ENCODE measurements around the gene LRIT2. TPM values are rescaled to one million over a fixed set of nuclear protein-coding genes. Genes with fewer than 3 reads are reported as not detected.

The LRIT2 gene
- total RNA-seq, 1 experiment from 2014 or later = not detected

DNA sequence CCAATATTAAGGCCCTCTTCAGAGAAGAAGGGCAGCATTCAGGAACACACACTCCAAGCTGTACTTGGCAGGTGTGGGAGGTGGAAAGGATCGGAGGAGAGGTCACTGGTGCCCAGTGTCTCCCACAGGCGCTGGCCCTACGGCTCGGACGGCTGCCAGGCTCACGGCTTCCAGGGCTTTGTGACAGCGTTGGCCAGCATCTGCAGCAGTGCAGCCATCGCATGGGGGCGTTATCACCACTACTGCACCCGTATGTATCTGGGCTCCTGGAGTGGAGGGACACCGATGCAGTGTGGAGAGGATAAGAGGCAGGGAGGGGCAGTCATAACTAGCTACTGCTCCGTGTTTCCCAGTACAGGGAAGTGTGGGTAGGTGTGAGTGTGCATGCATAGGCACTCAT, 23.4 kb upstream of the LRIT2 start:
- H3K36me3 Mint-ChIP-seq (ENCODE audit: insufficient read depth, unreplicated experiment) = no peaks in the 10 kb centered on the region
- Histone ChIP-seq H3K9me3 (no peaks in the 10 kb centered on the region), H3K4me3 (ENCODE audit: low read depth, low read length) (no peak overlapping the region), H3K27me3 (replicated peaks; ENCODE audit: control insufficient read depth, insufficient read depth, low read length) (peaks cover 3% of the 10 kb centered on the region), H3K36me3 (ENCODE audit: control insufficient read depth, insufficient read depth, low read length) (no peaks in the 10 kb centered on the region), H3K4me1 (no peaks in the 10 kb centered on the region)
- no peak overlapping the region for H3K4me3 Mint-ChIP-seq (ENCODE audit: unreplicated experiment)
- no peaks in the 10 kb centered on the region for H3K9me3 Mint-ChIP-seq (ENCODE audit: unreplicated experiment)
- DNase-seq = no peak
- TF ChIP-seq CTCF (IDR thresholded peaks at IDR 0.05; ENCODE audit: insufficient read depth in 1 of 2, low read depth in 1 of 2, low read length in 1 of 2, severe bottlenecking in 1 of 2, unreplicated experiment in 1 of 2) = no peak
- no peak overlapping the region for H3K27ac Mint-ChIP-seq (ENCODE audit: unreplicated experiment)
- CTCF ChIA-PET = no interaction called here
- POLR2A ChIA-PET = no interaction called here
- peaks cover 37% of the 10 kb centered on the region for H3K27me3 Mint-ChIP-seq (ENCODE audit: insufficient read depth, unreplicated experiment)
- BruUV-seq (replicated peaks) = no TSS peak
- no peaks in the 10 kb centered on the region for H3K4me1 Mint-ChIP-seq (ENCODE audit: low read depth, unreplicated experiment)
- intact Hi-C loops (cut with micrococcal nuclease; ENCODE audit: unreplicated experiment) = no loop called here

- no peak overlapping the region for H3K4me3 Mint-ChIP-seq (ENCODE audit: unreplicated experiment)
- Histone ChIP-seq H3K27me3 (replicated peaks; ENCODE audit: control insufficient read depth, insufficient read depth, low read length) (peaks cover 3% of the 10 kb centered on the region), H3K4me1 (no peaks in the 10 kb centered on the region), H3K9me3 (no peaks in the 10 kb centered on the region), H3K4me3 (ENCODE audit: low read depth, low read length) (no peak overlapping the region), H3K36me3 (ENCODE audit: control insufficient read depth, insufficient read depth, low read length) (no peaks in the 10 kb centered on the region)
- POLR2A ChIA-PET = no interaction called here
- BruUV-seq (replicated peaks) = no TSS peak
- no peaks in the 10 kb centered on the region for H3K4me1 Mint-ChIP-seq (ENCODE audit: low read depth, unreplicated experiment)
- intact Hi-C loops (cut with micrococcal nuclease; ENCODE audit: unreplicated experiment) = no loop called here
- no peaks in the 10 kb centered on the region for H3K36me3 Mint-ChIP-seq (ENCODE audit: insufficient read depth, unreplicated experiment)
- CTCF ChIA-PET = no interaction called here
- H3K27ac Mint-ChIP-seq (ENCODE audit: unreplicated experiment) = no peak overlapping the region
- TF ChIP-seq CTCF (IDR thresholded peaks at IDR 0.05; ENCODE audit: insufficient read depth in 1 of 2, low read depth in 1 of 2, low read length in 1 of 2, severe bottlenecking in 1 of 2, unreplicated experiment in 1 of 2) = no peak
- no peaks in the 10 kb centered on the region for H3K9me3 Mint-ChIP-seq (ENCODE audit: unreplicated experiment)
- DNase-seq = no peak
- H3K27me3 Mint-ChIP-seq (ENCODE audit: insufficient read depth, unreplicated experiment) = peaks cover 33% of the 10 kb centered on the region
Observed at GRCh38 chr10:84247496-84247895, 22.2 kb upstream of the LRIT2 start.

DNA sequence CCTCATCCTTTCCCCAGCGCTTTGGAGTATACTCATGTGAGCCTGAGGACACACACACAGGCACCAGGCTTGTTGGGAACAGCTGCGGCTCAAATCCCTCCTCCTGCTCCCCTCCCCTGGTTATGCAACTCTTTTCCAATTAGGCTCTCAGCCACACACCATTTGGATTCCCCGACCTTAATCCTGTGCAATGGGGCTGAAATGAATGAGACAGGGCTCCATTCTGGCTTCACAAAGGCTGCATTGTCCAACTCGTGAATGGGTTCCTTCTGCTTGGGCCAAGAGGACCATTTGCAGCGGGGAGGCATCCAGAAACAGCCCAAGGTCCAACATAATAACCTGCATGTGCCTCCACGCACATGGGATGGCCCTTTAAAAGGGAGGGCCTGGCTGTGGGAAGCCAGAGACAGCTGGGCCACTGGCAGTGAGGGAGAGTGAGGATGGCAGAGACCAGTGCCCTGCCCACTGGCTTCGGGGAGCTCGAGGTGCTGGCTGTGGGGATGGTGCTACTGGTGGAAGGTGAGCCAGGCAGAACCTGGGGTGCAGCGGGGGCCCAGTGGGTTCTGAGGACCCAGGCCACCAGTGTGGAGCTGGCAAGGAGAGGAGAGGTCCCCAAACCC, 19.4 kb upstream of the LRIT2 start, which contains the start of gene RGR:
Gene RGR, plus strand, starts transcription at position 403 of the 620 bp plus-strand sequence. Its CDS starts 38 bp downstream, at position 441.
- TF ChIP-seq CTCF (IDR thresholded peaks at IDR 0.05; ENCODE audit: insufficient read depth in 1 of 2, low read depth in 1 of 2, low read length in 1 of 2, severe bottlenecking in 1 of 2, unreplicated experiment in 1 of 2) = no peak
- no peaks in the 10 kb centered on the region for H3K9me3 ChIP-seq
- Mint-ChIP-seq H3K27ac (ENCODE audit: unreplicated experiment) (no peak within 1 kb of the TSS), H3K4me1 (ENCODE audit: low read depth, unreplicated experiment) (no peaks in the 10 kb centered on the region), H3K27me3 (ENCODE audit: insufficient read depth, unreplicated experiment) (peaks cover 28% of the 10 kb centered on the region), H3K36me3 (ENCODE audit: insufficient read depth, unreplicated experiment) (no peaks in the 10 kb centered on the region), H3K4me3 (ENCODE audit: unreplicated experiment) (no peak within 1 kb of the TSS), H3K9me3 (ENCODE audit: unreplicated experiment) (no peaks in the 10 kb centered on the region)
- no peak for DNase-seq
- intact Hi-C loops (cut with micrococcal nuclease; ENCODE audit: unreplicated experiment) = no loop called here
- BruUV-seq (replicated peaks) = no TSS peak
- ChIA-PET CTCF (no interaction called here), POLR2A (no interaction called here)
- H3K4me1 ChIP-seq = no peaks in the 10 kb centered on the region
- peaks cover 3% of the 10 kb centered on the region for H3K27me3 ChIP-seq (replicated peaks; ENCODE audit: control insufficient read depth, insufficient read depth, low read length)
- H3K36me3 ChIP-seq (ENCODE audit: control insufficient read depth, insufficient read depth, low read length) = no peaks in the 10 kb centered on the region
- no peak within 1 kb of the TSS for H3K4me3 ChIP-seq (ENCODE audit: low read depth, low read length)
